Erythroblast (primary cell): ENCODE results near the gene CBX7.

Source experiments
- GATA1 ChIP-seq: IDR thresholded peaks from 2 replicates; pipeline ENCODE4 v1.6.1; 2011; ENCODE audit warnings: low read depth, mild to moderate bottlenecking, control low read depth, low read length, moderate library complexity
- POLR2A ChIP-seq: IDR thresholded peaks from 2 replicates; pipeline ENCODE4 v1.6.1; 2011; ENCODE audit warnings: mild to moderate bottlenecking, low read length

DNA sequence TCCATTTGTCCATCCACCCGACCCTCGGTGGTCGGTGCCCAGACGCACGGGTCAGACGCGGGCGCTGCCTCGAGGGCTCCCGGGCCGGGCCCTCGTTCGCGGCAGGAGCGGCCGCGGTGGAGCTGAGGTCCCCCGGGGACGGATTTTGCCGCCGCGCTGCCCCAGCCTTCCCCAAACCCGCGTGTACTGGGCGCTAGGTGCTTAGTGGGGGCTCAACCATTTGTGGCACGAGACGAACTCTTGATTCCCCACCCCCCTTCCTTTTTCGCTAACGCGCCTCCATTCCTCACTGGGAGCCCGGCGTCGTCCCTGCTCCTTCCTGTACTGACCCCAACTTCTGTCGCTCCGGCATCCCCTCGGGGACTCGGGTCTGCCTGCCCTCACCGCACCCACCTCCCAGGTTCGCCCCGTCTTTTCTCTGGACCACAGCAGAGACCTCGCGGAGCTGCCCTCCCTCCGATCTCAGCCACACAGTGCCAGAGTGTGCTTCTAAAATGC is 789 bp upstream of the CBX7 start:
- TF ChIP-seq POLR2A (no peak), GATA1 (no peak)
